Uterus (tissue), 2 donors: ENCODE measurements around the gene ZNF716.

ENCODE experiments used
- POLR2A ChIP-seq, 2 donors: fragments of 450-650 bp; IDR thresholded peaks; one replicate each; pipeline ENCODE4 v1.6.1; 2016; ENCODE audit warnings: antibody characterized with exemption in 2 of 2, mild to moderate bottlenecking in 1 of 2, moderate library complexity in 1 of 2
- TF ChIP-seq, protein P1 (sequence below), 4 experiments: fragments of 200-600 bp in 2 of 4; fragments of 450-650 bp in 2 of 4; sonication (generic) in 2 of 4; IDR thresholded peaks; one replicate each; pipeline ENCODE4 v1.5.1; 2016 to 2019; ENCODE audit warnings: antibody characterized with exemption in 4 of 4, mild to moderate bottlenecking in 2 of 4, moderate library complexity in 1 of 4

DNA sequence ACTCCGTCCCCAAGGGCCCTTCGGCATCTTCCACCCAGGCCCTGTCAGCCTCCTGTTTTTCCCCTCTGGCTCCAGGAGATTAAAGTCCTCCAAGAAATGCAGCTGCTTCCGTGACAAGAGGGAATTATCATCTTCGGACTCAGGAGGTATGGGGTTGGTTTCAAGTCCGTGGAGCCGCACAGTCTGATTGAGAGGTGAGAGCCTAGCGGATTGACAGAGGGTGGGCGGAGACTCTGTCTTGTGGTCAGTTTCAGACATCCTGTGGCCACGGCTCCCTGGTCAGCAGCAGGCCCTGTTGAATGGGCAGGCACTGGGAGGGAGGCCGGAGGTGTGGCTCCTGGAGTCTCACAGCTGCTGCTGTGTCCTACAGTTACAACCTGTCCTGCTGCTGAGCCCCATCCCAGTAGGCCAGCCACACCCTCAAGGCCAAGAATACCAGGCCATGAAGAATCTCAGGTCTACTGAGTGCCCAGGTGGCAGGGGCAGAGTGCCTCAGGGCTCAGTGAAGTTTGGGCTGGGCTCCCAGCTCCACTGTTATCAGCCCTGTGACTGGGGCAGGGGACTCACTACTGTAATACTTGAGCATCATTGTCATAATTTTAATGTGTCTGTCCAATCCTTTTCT is 49.3 kb upstream of the ZNF716 start:
- TF ChIP-seq POLR2A (IDR thresholded peaks at IDR 0.05): no peak
- TF ChIP-seq, protein P1, sequence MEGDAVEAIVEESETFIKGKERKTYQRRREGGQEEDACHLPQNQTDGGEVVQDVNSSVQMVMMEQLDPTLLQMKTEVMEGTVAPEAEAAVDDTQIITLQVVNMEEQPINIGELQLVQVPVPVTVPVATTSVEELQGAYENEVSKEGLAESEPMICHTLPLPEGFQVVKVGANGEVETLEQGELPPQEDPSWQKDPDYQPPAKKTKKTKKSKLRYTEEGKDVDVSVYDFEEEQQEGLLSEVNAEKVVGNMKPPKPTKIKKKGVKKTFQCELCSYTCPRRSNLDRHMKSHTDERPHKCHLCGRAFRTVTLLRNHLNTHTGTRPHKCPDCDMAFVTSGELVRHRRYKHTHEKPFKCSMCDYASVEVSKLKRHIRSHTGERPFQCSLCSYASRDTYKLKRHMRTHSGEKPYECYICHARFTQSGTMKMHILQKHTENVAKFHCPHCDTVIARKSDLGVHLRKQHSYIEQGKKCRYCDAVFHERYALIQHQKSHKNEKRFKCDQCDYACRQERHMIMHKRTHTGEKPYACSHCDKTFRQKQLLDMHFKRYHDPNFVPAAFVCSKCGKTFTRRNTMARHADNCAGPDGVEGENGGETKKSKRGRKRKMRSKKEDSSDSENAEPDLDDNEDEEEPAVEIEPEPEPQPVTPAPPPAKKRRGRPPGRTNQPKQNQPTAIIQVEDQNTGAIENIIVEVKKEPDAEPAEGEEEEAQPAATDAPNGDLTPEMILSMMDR (IDR thresholded peaks at IDR 0.05): no peak
